ENCODE measurements around the gene ACSS1. TPM values are rescaled to one million over a fixed set of nuclear protein-coding genes. Genes with fewer than 3 reads are reported as not detected.

ACSS1 gene
- total RNA-seq, 1 donor from 2014 or later = 0.27 TPM

DNA sequence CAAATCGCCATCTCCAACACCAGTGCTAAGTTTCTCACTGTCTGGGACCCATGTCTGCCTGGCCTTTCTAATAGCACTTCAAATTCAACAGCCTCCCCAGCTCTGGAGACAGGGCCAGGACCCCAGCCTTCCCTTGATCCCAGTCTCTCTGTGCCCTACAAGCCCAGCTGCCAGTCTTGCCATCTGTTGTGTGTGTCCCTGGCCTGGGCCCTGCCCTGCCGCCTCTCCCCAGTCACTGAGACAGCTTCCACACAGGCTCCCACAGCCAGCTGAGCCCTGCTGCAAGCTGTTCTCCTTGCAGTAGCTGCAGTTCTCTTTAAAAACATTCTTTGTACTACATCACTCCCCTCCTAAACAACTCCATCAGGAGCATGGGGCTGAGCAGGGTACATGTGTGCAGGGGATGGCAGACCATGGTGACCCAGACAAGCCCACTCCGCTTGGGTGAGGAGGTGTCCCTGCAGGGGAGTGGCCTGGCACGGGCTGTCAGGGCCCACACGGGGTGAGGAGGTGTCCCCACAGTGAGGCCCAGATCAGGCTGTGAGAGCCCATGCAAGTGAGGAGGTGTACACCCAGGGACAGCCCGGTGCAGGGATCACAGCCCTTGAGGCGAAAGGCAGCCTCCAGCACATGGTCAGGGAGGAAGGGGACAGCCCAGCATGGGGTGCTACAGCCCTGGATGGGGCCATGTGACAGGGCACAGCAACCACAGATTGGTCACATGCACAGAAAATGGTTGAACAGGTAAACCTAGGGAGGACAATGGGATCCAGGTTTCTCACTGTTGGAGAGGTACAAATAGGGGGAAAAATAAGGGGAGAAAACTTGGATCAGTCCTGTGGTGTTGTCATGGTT is 92.6 kb downstream of the ACSS1 start:
- no peaks in the 10 kb centered on the region for H3K27me3 Mint-ChIP-seq (ENCODE audit: low read depth, unreplicated experiment)
- no peaks in the 10 kb centered on the region for H3K4me1 ChIP-seq (ENCODE audit: insufficient read depth, low read length)
- no peak for DNase-seq (ENCODE audit: low read depth)
- peaks cover 12% of the 10 kb centered on the region for H3K36me3 ChIP-seq (ENCODE audit: insufficient read depth, low read length)
- peaks cover 33% of the 10 kb centered on the region for H3K36me3 Mint-ChIP-seq (ENCODE audit: low read depth, unreplicated experiment)
- H3K27ac ChIP-seq (ENCODE audit: low read depth, low read length) = no peak overlapping the region
- no peak for FAIRE-seq
- no peak overlapping the region for H3K9ac ChIP-seq (ENCODE audit: low read length)
- no peaks in the 10 kb centered on the region for H3K9me3 ChIP-seq (ENCODE audit: insufficient read depth, low read depth, low read length)
- H3K4me1 Mint-ChIP-seq (ENCODE audit: low read depth, unreplicated experiment) = no peaks in the 10 kb centered on the region
- no peaks in the 10 kb centered on the region for H4K20me1 ChIP-seq (ENCODE audit: insufficient read depth, low read length)
- no peak overlapping the region for H3K4me3 ChIP-seq (ENCODE audit: insufficient read depth, low read depth, low read length)
- no peaks in the 10 kb centered on the region for H3K79me2 ChIP-seq (ENCODE audit: insufficient read depth, low read length)
- no peak overlapping the region for H2AFZ ChIP-seq (ENCODE audit: low read depth, low read length)
- no peak overlapping the region for H3K4me2 ChIP-seq (ENCODE audit: low read length)
- H3K27ac Mint-ChIP-seq (ENCODE audit: unreplicated experiment) = no peak overlapping the region
- no peak overlapping the region for H3K4me3 Mint-ChIP-seq (ENCODE audit: unreplicated experiment)
- TF ChIP-seq, protein P1, sequence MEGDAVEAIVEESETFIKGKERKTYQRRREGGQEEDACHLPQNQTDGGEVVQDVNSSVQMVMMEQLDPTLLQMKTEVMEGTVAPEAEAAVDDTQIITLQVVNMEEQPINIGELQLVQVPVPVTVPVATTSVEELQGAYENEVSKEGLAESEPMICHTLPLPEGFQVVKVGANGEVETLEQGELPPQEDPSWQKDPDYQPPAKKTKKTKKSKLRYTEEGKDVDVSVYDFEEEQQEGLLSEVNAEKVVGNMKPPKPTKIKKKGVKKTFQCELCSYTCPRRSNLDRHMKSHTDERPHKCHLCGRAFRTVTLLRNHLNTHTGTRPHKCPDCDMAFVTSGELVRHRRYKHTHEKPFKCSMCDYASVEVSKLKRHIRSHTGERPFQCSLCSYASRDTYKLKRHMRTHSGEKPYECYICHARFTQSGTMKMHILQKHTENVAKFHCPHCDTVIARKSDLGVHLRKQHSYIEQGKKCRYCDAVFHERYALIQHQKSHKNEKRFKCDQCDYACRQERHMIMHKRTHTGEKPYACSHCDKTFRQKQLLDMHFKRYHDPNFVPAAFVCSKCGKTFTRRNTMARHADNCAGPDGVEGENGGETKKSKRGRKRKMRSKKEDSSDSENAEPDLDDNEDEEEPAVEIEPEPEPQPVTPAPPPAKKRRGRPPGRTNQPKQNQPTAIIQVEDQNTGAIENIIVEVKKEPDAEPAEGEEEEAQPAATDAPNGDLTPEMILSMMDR (IDR thresholded peaks at IDR 0.05; ENCODE audit: insufficient read depth, low read depth, low read length) = no peak
- TF ChIP-seq EZH2 (IDR thresholded peaks at IDR 0.05; ENCODE audit: insufficient read depth, low read length) = no peak
- peaks cover 2% of the 10 kb centered on the region for H3K9me3 Mint-ChIP-seq (ENCODE audit: unreplicated experiment)
- H3K27me3 ChIP-seq (ENCODE audit: insufficient read depth, low read length) = no peaks in the 10 kb centered on the region

DNA sequence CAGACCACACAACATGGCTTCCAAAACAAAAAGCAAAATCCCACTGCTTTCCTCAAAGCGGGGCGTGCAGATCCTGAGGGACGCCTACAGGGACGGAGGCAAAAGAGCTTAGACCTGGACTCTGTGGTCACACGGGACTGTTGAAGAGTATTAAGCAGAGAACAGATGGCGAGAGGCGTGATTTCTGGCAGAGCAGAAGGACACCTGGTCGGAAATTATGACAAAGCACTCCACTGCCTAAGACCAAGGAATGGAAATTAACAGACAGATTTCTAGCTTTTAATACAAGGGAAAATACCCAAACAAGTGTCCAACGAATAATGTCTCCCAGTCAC is 93.5 kb downstream of the ACSS1 start:
- Mint-ChIP-seq H3K36me3 (ENCODE audit: low read depth, unreplicated experiment) (peaks cover 31% of the 10 kb centered on the region), H3K27me3 (ENCODE audit: low read depth, unreplicated experiment) (no peaks in the 10 kb centered on the region), H3K27ac (ENCODE audit: unreplicated experiment) (no peak overlapping the region), H3K4me3 (ENCODE audit: unreplicated experiment) (no peak overlapping the region), H3K9me3 (ENCODE audit: unreplicated experiment) (peaks cover 2% of the 10 kb centered on the region), H3K4me1 (ENCODE audit: low read depth, unreplicated experiment) (no peaks in the 10 kb centered on the region)
- no peak for TF ChIP-seq EZH2 (IDR thresholded peaks at IDR 0.05; ENCODE audit: insufficient read depth, low read length)
- TF ChIP-seq, protein P1 (IDR thresholded peaks at IDR 0.05; ENCODE audit: insufficient read depth, low read depth, low read length) = no peak
- FAIRE-seq (no peak), DNase-seq (ENCODE audit: low read depth) (no peak)
- H3K9me3 ChIP-seq (ENCODE audit: insufficient read depth, low read depth, low read length) = no peaks in the 10 kb centered on the region
- no peaks in the 10 kb centered on the region for H3K4me1 ChIP-seq (ENCODE audit: insufficient read depth, low read length)
- H2AFZ ChIP-seq (ENCODE audit: low read depth, low read length) = no peak overlapping the region
- no peaks in the 10 kb centered on the region for H3K27me3 ChIP-seq (ENCODE audit: insufficient read depth, low read length)
- H3K4me3 ChIP-seq (ENCODE audit: insufficient read depth, low read depth, low read length) = no peak overlapping the region
- peaks cover 9% of the 10 kb centered on the region for H3K36me3 ChIP-seq (ENCODE audit: insufficient read depth, low read length)
- H3K4me2 ChIP-seq (ENCODE audit: low read length) = no peak overlapping the region
- H4K20me1 ChIP-seq (ENCODE audit: insufficient read depth, low read length) = no peaks in the 10 kb centered on the region
- H3K27ac ChIP-seq (ENCODE audit: low read depth, low read length) = no peak overlapping the region
- H3K9ac ChIP-seq (ENCODE audit: low read length) = no peak overlapping the region
- H3K79me2 ChIP-seq (ENCODE audit: insufficient read depth, low read length) = no peaks in the 10 kb centered on the region

All from astrocyte (in vitro differentiated cells and primary cell).